A673 (cell line): ENCODE measurements around the gene ATP1B2. TPM values are rescaled to one million over a fixed set of nuclear protein-coding genes. Genes with fewer than 3 reads are reported as not detected.

ENCODE experiments used
- BruUV-seq: library from RNA; stranded (reverse); fragments of 400-500 nt; replicated peaks from 2 replicates; lab custom pipeline; 2021; lab: Mats Ljungman, UMichigan
- CTCF ChIA-PET: fragments of 300-600 bp; sonication (Branson Sonifier 250); formaldehyde crosslinking; loops from one replicate; lab custom pipeline; 2022; ENCODE audit warnings: antibody characterized with exemption; lab: Charles Lee
- POLR2A ChIA-PET: fragments of 300-600 bp; sonication (Branson Sonifier 250); formaldehyde crosslinking; loops from one replicate; lab custom pipeline; 2022; ENCODE audit warnings: antibody characterized with exemption; ENCODE audit not compliant: low non-redundant PET; lab: Charles Lee
- DNase-seq: peaks from one replicate; pipeline ENCODE4 v3.0.0-alpha.2; 2015; ENCODE audit warnings: low spot score
- H3K27ac ChIP-seq: fragments of 200-600 bp; sonication (generic); 2 replicates; pipeline ENCODE4 v1.5.1; 2016; ENCODE audit warnings: mixed run types, low read depth, mild to moderate bottlenecking, mixed read lengths, antibody characterized with exemption, low read length; ENCODE audit not compliant: poor library complexity, severe bottlenecking
- H3K27me3 ChIP-seq: fragments of 200-600 bp; sonication (generic); replicated peaks from 2 replicates; pipeline ENCODE4 v1.6.1; 2017; ENCODE audit warnings: mixed run types, low read depth, mild to moderate bottlenecking, mixed read lengths, antibody characterized with exemption, low read length; ENCODE audit not compliant: insufficient read depth, poor library complexity
- H3K36me3 ChIP-seq: fragments of 200-600 bp; sonication (generic); 2 replicates; pipeline ENCODE4 v1.6.1; 2016; ENCODE audit warnings: mixed run types, mild to moderate bottlenecking, mixed read lengths, antibody characterized with exemption, low read length; ENCODE audit not compliant: insufficient read depth, poor library complexity, severe bottlenecking
- H3K4me1 ChIP-seq: fragments of 200-600 bp; sonication (generic); 2 replicates; pipeline ENCODE4 v1.6.1; 2017; ENCODE audit warnings: mixed run types, mild to moderate bottlenecking, mixed read lengths, antibody characterized with exemption, low read length; ENCODE audit not compliant: insufficient read depth, poor library complexity, severe bottlenecking
- H3K4me3 ChIP-seq: fragments of 200-600 bp; sonication (generic); 2 replicates; pipeline ENCODE4 v1.5.1; 2016; ENCODE audit warnings: low read depth, mixed run types, mild to moderate bottlenecking, mixed read lengths, low read length; ENCODE audit not compliant: poor library complexity, severe bottlenecking
- H3K9me3 ChIP-seq: fragments of 200-600 bp; sonication (generic); 2 replicates; pipeline ENCODE4 v1.6.1; 2016; ENCODE audit warnings: mixed run types, low read depth, mild to moderate bottlenecking, mixed read lengths, antibody characterized with exemption, low read length; ENCODE audit not compliant: poor library complexity, severe bottlenecking
- CTCF ChIP-seq: fragments of 300-800, 200-600 bp; sonication (generic); conservative IDR thresholded peaks from 2 replicates; pipeline ENCODE4 v1.5.1; 2017; ENCODE audit warnings: low read depth, mild to moderate bottlenecking, antibody characterized with exemption, low read length, moderate library complexity, mixed read lengths
- EZH2 ChIP-seq: fragments of 200-600 bp; sonication (generic); IDR thresholded peaks from 2 replicates; pipeline ENCODE4 v1.6.1; 2017; ENCODE audit warnings: borderline replicate concordance, low read depth, mild to moderate bottlenecking, mixed read lengths, antibody characterized with exemption, low read length; ENCODE audit not compliant: poor library complexity, severe bottlenecking
- intact Hi-C: fragments of 100-400 bp; cut with micrococcal nuclease; formaldehyde crosslinking; loops from one replicate; pipeline ENCODE4 v1.10.0; 2022; ENCODE audit not compliant: unreplicated experiment
- total RNA-seq: library from RNA; stranded (reverse); gene quantifications from 2 replicates; pipeline ENCODE4 v1.2.3, GENCODE V29; 2021

Gene ATP1B2
- total RNA-seq, 1 experiment from 2014 or later: 3.5 TPM

- intact Hi-C loops: no loop called here
- Histone ChIP-seq H3K27me3 (no peaks in the 10 kb centered on the region), H3K4me1 (no peaks in the 10 kb centered on the region), H3K36me3 (no peaks in the 10 kb centered on the region), H3K27ac (no peak overlapping the region), H3K9me3 (no peaks in the 10 kb centered on the region), H3K4me3 (no peak overlapping the region)
- BruUV-seq: no TSS peak
- CTCF ChIA-PET: no interaction called here
- POLR2A ChIA-PET: no interaction called here
- DNase-seq: no peak
- no peak for TF ChIP-seq CTCF
- TF ChIP-seq EZH2: no peak
These were observed 6.0 kb upstream of the ATP1B2 start for GRCh38 chr17:7644775-7645174.

GRCh38 chr17:7646457-7646856 is 4.3 kb upstream of the ATP1B2 start:
- Histone ChIP-seq H3K4me3 (no peak overlapping the region), H3K4me1 (no peaks in the 10 kb centered on the region), H3K9me3 (no peaks in the 10 kb centered on the region), H3K27ac (no peak overlapping the region), H3K27me3 (peaks cover under 1% of the 10 kb centered on the region), H3K36me3 (no peaks in the 10 kb centered on the region)
- TF ChIP-seq EZH2 (no peak), CTCF (no peak)
- intact Hi-C loops: no loop called here
- ChIA-PET POLR2A (no interaction called here), CTCF (interaction anchor here (0.7 kb wide), 1 partner anchor 48 kb away, joined by 9 read pairs; no protein-coding TSS in a partner anchor)
- DNase-seq: no peak
- BruUV-seq: no TSS peak

GRCh38 chr17:7647018-7647417 is 3.7 kb upstream of the ATP1B2 start:
- no peak overlapping the region for H3K4me3 ChIP-seq
- no peaks in the 10 kb centered on the region for H3K4me1 ChIP-seq
- no peak for DNase-seq
- ChIA-PET CTCF (interaction anchor here (0.7 kb wide), 1 partner anchor 47 kb away, joined by 9 read pairs; no protein-coding TSS in a partner anchor), POLR2A (no interaction called here)
- TF ChIP-seq EZH2: no peak
- TF ChIP-seq CTCF: no peak
- H3K36me3 ChIP-seq: no peaks in the 10 kb centered on the region
- no peaks in the 10 kb centered on the region for H3K9me3 ChIP-seq
- BruUV-seq: no TSS peak
- peaks cover 6% of the 10 kb centered on the region for H3K27me3 ChIP-seq
- H3K27ac ChIP-seq: no peak overlapping the region
- intact Hi-C loops: no loop called here
